Measurements from ENCODE around the gene CARD6. TPM values are rescaled to one million over a fixed set of nuclear protein-coding genes. Genes with fewer than 3 reads are reported as not detected.

CARD6 gene
- total and polyA plus RNA-seq, 10 of the 15 experiments (the other 5 are each of a cell fraction or from before 2014, with no cell fraction given) = 0.29 to 1.2 (median 0.62) TPM

- TF ChIP-seq RUNX3 (IDR thresholded peaks at IDR 0.05; ENCODE audit: low read length) = peak; percentile 31; the same call in 1 of the 2 replicates
- no peak for TF ChIP-seq PML (IDR thresholded peaks at IDR 0.05; ENCODE audit: low read length)
- TF ChIP-seq ASH2L (IDR thresholded peaks at IDR 0.05; ENCODE audit: borderline replicate concordance, low read depth) = no peak
- no peak for TF ChIP-seq MXI1 (IDR thresholded peaks at IDR 0.05; ENCODE audit: low read depth, low read length)
- peak; percentile 91 for TF ChIP-seq TAF1 (IDR thresholded peaks at IDR 0.05; ENCODE audit: borderline replicate concordance, low read depth, low read length)
- TF ChIP-seq CBFB (IDR thresholded peaks at IDR 0.05; ENCODE audit: low read depth) = no peak
- TF ChIP-seq IKZF1 (conservative IDR thresholded peaks at IDR 0.05) = peak; percentile 79
- no peak for TF ChIP-seq SRF (IDR thresholded peaks at IDR 0.05; ENCODE audit: low read depth in 2 of 2, low read length in 2 of 2)
Observed at GRCh38 chr5:40798012-40798800, 43.0 kb upstream of the CARD6 start, which contains the start of gene PRKAA1 (continued).

GRCh38 chr5:40798801-40799210, 42.4 kb upstream of the CARD6 start:
- H3K9ac ChIP-seq (ENCODE audit: control insufficient read depth, insufficient read depth, low read length) = peak overlapping the region; percentile 67
- no peak overlapping the region for H3K27ac ChIP-seq (ENCODE audit: control insufficient read depth, insufficient read depth)
- peak overlapping the region; percentile 98 for H3K4me2 ChIP-seq (ENCODE audit: control insufficient read depth, insufficient read depth)
- no peaks in the 10 kb centered on the region for H3K36me3 ChIP-seq (ENCODE audit: control insufficient read depth in 2 of 2, insufficient read depth in 2 of 2, low read length in 1 of 2)
- no peak for ATAC-seq
- BruUV-seq (replicated peaks) = no TSS peak
- H3K27me3 ChIP-seq (replicated peaks in 1 of 2; ENCODE audit: control insufficient read depth in 2 of 2, insufficient read depth in 2 of 2, low read length in 1 of 2) = peaks cover 0 to 1% of the 10 kb centered on the region in 2 experiments; a peak in 1 of 4 replicates
- H4K20me1 ChIP-seq (ENCODE audit: control insufficient read depth, insufficient read depth) = no peaks in the 10 kb centered on the region
- in situ Hi-C loops (cut with MboI) = no loop called here
- no peak for FAIRE-seq
- POLR2A ChIA-PET = interaction anchor here (0.6 kb wide), 2 partner anchors 41 to 1036 kb away, joined by 3 to 4 read pairs; no protein-coding TSS in a partner anchor
- SMC1A ChIA-PET (ENCODE audit: uncharacterized antibody, unreplicated experiment) = interaction anchor here (0.7 kb wide), 1 partner anchor 34 kb away, joined by 4 read pairs; no protein-coding TSS in a partner anchor
- WGBS (ENCODE audit: insufficient coverage, insufficient replicate concordance, low lambda C conversion rate, missing lambda C conversion rate) = 1% methylated on average over 7 of the region's 7 CpGs
- intact Hi-C loops (cut with micrococcal nuclease; ENCODE audit: unreplicated experiment) = loop anchor here (1.0 kb wide), 1 partner anchor 44 kb away; the partner anchor contains the start of gene TTC33
- H3K79me2 ChIP-seq (ENCODE audit: control insufficient read depth, insufficient read depth, low read length) = peaks cover 32% of the 10 kb centered on the region
- peak overlapping the region; percentile 99 for H2AFZ ChIP-seq (ENCODE audit: control insufficient read depth, low read depth, low read length)
- CTCF ChIA-PET = interaction anchor here (1.3 kb wide), 1 partner anchor 17 kb away, joined by 3 read pairs; no protein-coding TSS in a partner anchor
- H3K4me1 ChIP-seq (ENCODE audit: control insufficient read depth, insufficient read depth, low read length) = no peaks in the 10 kb centered on the region
- peak overlapping the region; percentile 65 for H3K4me3 ChIP-seq
- RAD21 ChIA-PET (ENCODE audit: unreplicated experiment) = no interaction called here
- no peaks in the 10 kb centered on the region for H3K9me3 ChIP-seq (replicated peaks; ENCODE audit: control insufficient read depth, insufficient read depth, low read length)
- DNase-seq (ENCODE audit: low read depth, low spot score) = no peak
- TF ChIP-seq CBX3 (IDR thresholded peaks at IDR 0.05; ENCODE audit: borderline replicate concordance, low read depth) = no peak
- no peak for TF ChIP-seq ATF7 (IDR thresholded peaks at IDR 0.05; ENCODE audit: low read depth)
- no peak for TF ChIP-seq E4F1 (IDR thresholded peaks at IDR 0.05; ENCODE audit: borderline replicate concordance, partially characterized antibody)
- no peak for TF ChIP-seq CHD1 (IDR thresholded peaks at IDR 0.05; ENCODE audit: low read depth, low read length)
- TF ChIP-seq SMAD5 (IDR thresholded peaks at IDR 0.05; ENCODE audit: low read depth) = no peak
- no peak for TF ChIP-seq CBFB (IDR thresholded peaks at IDR 0.05; ENCODE audit: low read depth)
- no peak for TF ChIP-seq NFYB (IDR thresholded peaks at IDR 0.05; ENCODE audit: insufficient read depth, low read depth, low read length)
- no peak for TF ChIP-seq HDAC6 (IDR thresholded peaks at IDR 0.05; ENCODE audit: unreplicated experiment)
- TF ChIP-seq EZH2 (IDR thresholded peaks at IDR 0.05; ENCODE audit: borderline replicate concordance, control insufficient read depth, low read depth, low read length) = no peak
- no peak for TF ChIP-seq NKRF (conservative IDR thresholded peaks at IDR 0.05)

All from GM12878 (cell line).